Measurements from ENCODE around the gene CCDC174.

DNA sequence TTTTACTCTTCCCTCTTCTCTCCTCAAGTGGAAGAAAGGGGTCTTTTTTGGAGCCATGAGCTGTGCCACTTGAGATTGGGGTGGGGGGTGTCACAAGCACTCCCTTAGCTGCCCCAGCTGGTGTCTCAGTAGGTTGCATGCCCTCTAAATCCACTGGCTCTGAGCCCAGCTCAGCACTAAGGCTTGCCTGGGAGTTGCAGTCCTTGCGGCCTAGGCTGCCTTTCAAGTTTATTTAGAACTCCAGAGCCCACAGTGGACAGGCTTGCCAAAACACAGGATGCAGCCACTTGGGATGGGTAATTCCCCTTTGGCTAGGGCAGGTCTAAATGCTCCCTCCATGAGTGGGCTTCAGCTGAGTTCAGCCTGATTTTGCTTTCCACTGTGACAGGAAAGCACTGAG is 48.1 kb downstream of the CCDC174 start:
- TF ChIP-seq, protein P1, sequence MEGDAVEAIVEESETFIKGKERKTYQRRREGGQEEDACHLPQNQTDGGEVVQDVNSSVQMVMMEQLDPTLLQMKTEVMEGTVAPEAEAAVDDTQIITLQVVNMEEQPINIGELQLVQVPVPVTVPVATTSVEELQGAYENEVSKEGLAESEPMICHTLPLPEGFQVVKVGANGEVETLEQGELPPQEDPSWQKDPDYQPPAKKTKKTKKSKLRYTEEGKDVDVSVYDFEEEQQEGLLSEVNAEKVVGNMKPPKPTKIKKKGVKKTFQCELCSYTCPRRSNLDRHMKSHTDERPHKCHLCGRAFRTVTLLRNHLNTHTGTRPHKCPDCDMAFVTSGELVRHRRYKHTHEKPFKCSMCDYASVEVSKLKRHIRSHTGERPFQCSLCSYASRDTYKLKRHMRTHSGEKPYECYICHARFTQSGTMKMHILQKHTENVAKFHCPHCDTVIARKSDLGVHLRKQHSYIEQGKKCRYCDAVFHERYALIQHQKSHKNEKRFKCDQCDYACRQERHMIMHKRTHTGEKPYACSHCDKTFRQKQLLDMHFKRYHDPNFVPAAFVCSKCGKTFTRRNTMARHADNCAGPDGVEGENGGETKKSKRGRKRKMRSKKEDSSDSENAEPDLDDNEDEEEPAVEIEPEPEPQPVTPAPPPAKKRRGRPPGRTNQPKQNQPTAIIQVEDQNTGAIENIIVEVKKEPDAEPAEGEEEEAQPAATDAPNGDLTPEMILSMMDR (IDR thresholded peaks at IDR 0.05; ENCODE audit: low read depth, low read length, poor library complexity, severe bottlenecking) = no peak
- TF ChIP-seq EZH2phosphoT487 (IDR thresholded peaks at IDR 0.05; ENCODE audit: borderline replicate concordance, low read length) = no peak
